NCI-H1417 treated with DMSO at 0.1 percent for 48 hours (cell line): ENCODE data around the gene RAB23.

Source experiments
- DNase-seq: peaks from one replicate; lab custom pipeline; 2025; lab: John Stamatoyannopoulos, UW

Gene RAB23

GRCh38 chr6:57242505-57242904 is 20.4 kb upstream of the RAB23 start:
- no peak for DNase-seq

- DNase-seq: no peak
Observed at GRCh38 chr6:57226221-57226620, 4.1 kb upstream of the RAB23 start.

GRCh38 chr6:57224769-57225515 is 2.8 kb upstream of the RAB23 start:
- no peak for DNase-seq

- no peak for DNase-seq
Observed at GRCh38 chr6:57222743-57223077, 603 bp upstream of the RAB23 start.

GRCh38 chr6:57221191-57221935 is 744 bp downstream of the RAB23 start:
- no peak for DNase-seq

GRCh38 chr6:57220083-57220703 is 1.9 kb downstream of the RAB23 start:
- no peak for DNase-seq

GRCh38 chr6:57217270-57217669 is 4.8 kb downstream of the RAB23 start:
- DNase-seq: no peak

GRCh38 chr6:57216235-57217101 is 5.6 kb downstream of the RAB23 start:
- no peak for DNase-seq

GRCh38 chr6:57215260-57215659 is 6.8 kb downstream of the RAB23 start:
- no peak for DNase-seq

GRCh38 chr6:57210060-57210459 is 12.0 kb downstream of the RAB23 start:
- DNase-seq: no peak

GRCh38 chr6:57209030-57209429 is 13.1 kb downstream of the RAB23 start:
- no peak for DNase-seq

GRCh38 chr6:57207872-57208271 is 14.2 kb downstream of the RAB23 start:
- DNase-seq: no peak

- no peak for DNase-seq
Observed at GRCh38 chr6:57207141-57207540, 15.0 kb downstream of the RAB23 start.

GRCh38 chr6:57205550-57206328 is 16.4 kb downstream of the RAB23 start:
- no peak for DNase-seq

GRCh38 chr6:57201718-57202117 is 20.4 kb downstream of the RAB23 start:
- no peak for DNase-seq

GRCh38 chr6:57198926-57199636 is 23.0 kb downstream of the RAB23 start:
- no peak for DNase-seq

GRCh38 chr6:57195457-57195856 is 26.6 kb downstream of the RAB23 start:
- DNase-seq: no peak

GRCh38 chr6:57193177-57193576 is 28.9 kb downstream of the RAB23 start:
- no peak for DNase-seq

- DNase-seq: no peak
Observed at GRCh38 chr6:57190140-57190539, 32.0 kb downstream of the RAB23 start.

- DNase-seq: no peak
Observed at GRCh38 chr6:57183336-57183735, 38.8 kb downstream of the RAB23 start.

- DNase-seq: no peak
Observed at GRCh38 chr6:57182017-57182432, 40.1 kb downstream of the RAB23 start.
